Measurements from ENCODE around the gene CLDN11. TPM values are rescaled to one million over a fixed set of nuclear protein-coding genes. Genes with fewer than 3 reads are reported as not detected.

The CLDN11 gene
- polyA plus RNA-seq, 3 donors, result 0.11 TPM; not detected in 2

- no peak overlapping the region for H3K4me2 ChIP-seq (replicated peaks; ENCODE audit: extremely low read depth, low read length, poor library complexity, severe bottlenecking)
- H3K27ac Mint-ChIP-seq, result no peak overlapping the region
- no peak overlapping the region for H3K4me3 ChIP-seq (replicated peaks in 1 of 3; ENCODE audit: low read depth in 2 of 3, low read length in 3 of 3)
- H3K4me3 Mint-ChIP-seq, result no peak overlapping the region
- no peaks in the 10 kb centered on the region for H3K4me1 ChIP-seq (ENCODE audit: control insufficient read depth in 1 of 2, insufficient read depth in 2 of 2, low read length in 2 of 2)
- WGBS (ENCODE audit: insufficient coverage), result no CpG with 5 or more reads among the region's 2 CpGs
- no peak for TF ChIP-seq CTCF (IDR thresholded peaks at IDR 0.05)
- H4K20me1 ChIP-seq (ENCODE audit: insufficient read depth, low read length), result no peaks in the 10 kb centered on the region
- H3K36me3 ChIP-seq (replicated peaks in 1 of 2; ENCODE audit: control insufficient read depth in 1 of 2, insufficient read depth in 2 of 2, low read length in 2 of 2), result no peaks in the 10 kb centered on the region
- no peak overlapping the region for H3K9ac ChIP-seq (ENCODE audit: insufficient read depth, low read length, poor library complexity, severe bottlenecking)
- H3K9me3 ChIP-seq (replicated peaks in 1 of 2; ENCODE audit: control insufficient read depth in 1 of 2, insufficient read depth in 1 of 2, low read length in 2 of 2), result no peaks in the 10 kb centered on the region
- H3K27me3 ChIP-seq (ENCODE audit: control insufficient read depth in 2 of 2, insufficient read depth in 2 of 2, low read length in 2 of 2), result no peaks in the 10 kb centered on the region
- DNase-seq, result no peak
- H3K27me3 Mint-ChIP-seq (ENCODE audit: low read depth in 3 of 3), result peaks cover 3 to 4% (median 4%) of the 10 kb centered on the region in 3 donors
- intact Hi-C loops (cut with micrococcal nuclease), result no loop called here
- H3K27ac ChIP-seq (ENCODE audit: low read depth in 1 of 2, low read length in 2 of 2), result no peak overlapping the region
- no peak overlapping the region for H2AFZ ChIP-seq (ENCODE audit: insufficient read depth, low read depth, low read length, poor library complexity, severe bottlenecking)
- peaks cover 0 to 5% (median 0%) of the 10 kb centered on the region in 7 donors for H3K9me3 Mint-ChIP-seq
- H3K4me1 Mint-ChIP-seq, result no peaks in the 10 kb centered on the region
- H3K79me2 ChIP-seq (ENCODE audit: insufficient read depth, low read length), result no peaks in the 10 kb centered on the region
- no peaks in the 10 kb centered on the region for H3K36me3 Mint-ChIP-seq
Measured at GRCh38 chr3:170450039-170450438, 31.4 kb downstream of the CLDN11 start.

GRCh38 chr3:170454509-170454908 lies 35.8 kb downstream of the CLDN11 start:
- intact Hi-C loops (cut with micrococcal nuclease), result no loop called here
- Mint-ChIP-seq H3K4me1 (no peaks in the 10 kb centered on the region), H3K4me3 (no peak overlapping the region), H3K9me3 (peaks cover 0 to 2% (median 0%) of the 10 kb centered on the region in 7 donors), H3K36me3 (no peaks in the 10 kb centered on the region), H3K27ac (no peak overlapping the region), H3K27me3 (ENCODE audit: low read depth in 3 of 3) (peaks cover 4 to 6% (median 6%) of the 10 kb centered on the region in 3 donors)
- Histone ChIP-seq H3K36me3 (replicated peaks in 1 of 2; ENCODE audit: control insufficient read depth in 1 of 2, insufficient read depth in 2 of 2, low read length in 2 of 2) (no peaks in the 10 kb centered on the region), H3K27me3 (ENCODE audit: control insufficient read depth in 2 of 2, insufficient read depth in 2 of 2, low read length in 2 of 2) (peaks cover 0 to 4% of the 10 kb centered on the region in 2 donors), H3K4me2 (replicated peaks; ENCODE audit: extremely low read depth, low read length, poor library complexity, severe bottlenecking) (no peak overlapping the region), H3K79me2 (ENCODE audit: insufficient read depth, low read length) (no peaks in the 10 kb centered on the region), H3K4me3 (replicated peaks in 1 of 3; ENCODE audit: low read depth in 2 of 3, low read length in 3 of 3) (no peak overlapping the region), H3K27ac (ENCODE audit: low read depth in 1 of 2, low read length in 2 of 2) (no peak overlapping the region), H4K20me1 (ENCODE audit: insufficient read depth, low read length) (no peaks in the 10 kb centered on the region), H3K9me3 (replicated peaks in 1 of 2; ENCODE audit: control insufficient read depth in 1 of 2, insufficient read depth in 1 of 2, low read length in 2 of 2) (no peaks in the 10 kb centered on the region), H3K4me1 (ENCODE audit: control insufficient read depth in 1 of 2, insufficient read depth in 2 of 2, low read length in 2 of 2) (no peaks in the 10 kb centered on the region), H2AFZ (ENCODE audit: insufficient read depth, low read depth, low read length, poor library complexity, severe bottlenecking) (no peak overlapping the region), H3K9ac (ENCODE audit: insufficient read depth, low read length, poor library complexity, severe bottlenecking) (no peak overlapping the region)
- 80% methylated on average over 1 of the region's 6 CpGs for WGBS (ENCODE audit: insufficient coverage)
- no peak for TF ChIP-seq CTCF (IDR thresholded peaks at IDR 0.05)
- no peak for DNase-seq
